GM13977 (cell line): Measurements from ENCODE around the gene AUTS2.

Experiments used
- DNase-seq: peaks from one replicate; pipeline ENCODE4 v3.0.0; 2012; ENCODE audit warnings: low spot score
- in situ Hi-C: fragments of 300-500 bp; cut with MboI; formaldehyde crosslinking; loops from one replicate; pipeline ENCODE4 v1.12.0; 2022; ENCODE audit warnings: low sequenced_read_pairs, low pct_unique_long_range_greater_than_20kb, mixed read lengths, inconsistent platforms; ENCODE audit not compliant: unreplicated experiment
- TF ChIP-seq, protein P1 (sequence below): IDR thresholded peaks from 2 replicates; pipeline ENCODE4 v1.5.1; 2012; ENCODE audit warnings: mild to moderate bottlenecking, control low read depth; ENCODE audit not compliant: insufficient read depth; ENCODE audit errors: extremely low read depth, missing control alignments

The AUTS2 gene

DNA sequence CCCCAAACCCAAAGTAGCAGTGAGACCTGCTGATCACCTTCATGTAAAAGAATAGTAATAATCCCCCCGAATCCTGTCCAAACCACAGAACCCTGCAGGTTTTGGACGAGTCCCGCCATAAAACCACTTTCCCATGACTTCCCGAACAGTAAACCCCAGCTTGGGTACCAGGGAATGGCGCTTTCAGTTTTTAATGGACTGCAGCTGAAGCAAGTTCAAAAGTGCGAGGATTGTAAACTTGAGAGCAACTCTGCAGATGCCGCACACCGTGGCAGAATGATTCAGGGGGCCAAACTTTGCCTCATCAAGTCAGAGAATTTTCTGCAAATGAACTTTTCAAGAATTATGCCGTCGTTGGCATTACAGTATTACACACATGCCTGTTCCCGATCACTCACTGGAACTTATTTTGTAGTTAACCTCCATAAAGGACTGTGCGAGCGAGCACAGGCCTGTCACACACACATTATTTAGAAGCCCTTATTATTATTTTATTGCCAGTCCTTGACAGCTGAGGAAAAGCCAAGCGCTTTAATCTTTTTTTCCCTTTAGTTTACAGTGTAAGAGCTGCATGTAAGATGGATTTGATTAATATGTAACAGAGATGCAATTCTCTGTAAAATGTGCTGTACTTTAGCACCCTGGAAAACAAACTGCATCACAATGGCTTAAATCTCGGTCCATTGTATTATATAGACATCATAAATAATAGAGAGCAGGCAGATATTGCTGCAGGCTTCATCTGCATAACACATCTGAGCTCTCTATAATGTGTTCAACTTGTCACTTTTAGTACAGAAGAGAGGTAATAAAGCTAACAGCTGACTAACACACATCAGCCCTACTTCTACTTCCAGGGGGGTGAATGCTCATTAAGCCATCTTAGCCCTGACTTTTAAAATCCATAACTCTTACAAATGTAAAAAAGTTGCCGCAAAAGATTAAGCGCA is 1040.2 kb downstream of the AUTS2 start:
- in situ Hi-C loops, result no loop called here
- TF ChIP-seq, protein P1, sequence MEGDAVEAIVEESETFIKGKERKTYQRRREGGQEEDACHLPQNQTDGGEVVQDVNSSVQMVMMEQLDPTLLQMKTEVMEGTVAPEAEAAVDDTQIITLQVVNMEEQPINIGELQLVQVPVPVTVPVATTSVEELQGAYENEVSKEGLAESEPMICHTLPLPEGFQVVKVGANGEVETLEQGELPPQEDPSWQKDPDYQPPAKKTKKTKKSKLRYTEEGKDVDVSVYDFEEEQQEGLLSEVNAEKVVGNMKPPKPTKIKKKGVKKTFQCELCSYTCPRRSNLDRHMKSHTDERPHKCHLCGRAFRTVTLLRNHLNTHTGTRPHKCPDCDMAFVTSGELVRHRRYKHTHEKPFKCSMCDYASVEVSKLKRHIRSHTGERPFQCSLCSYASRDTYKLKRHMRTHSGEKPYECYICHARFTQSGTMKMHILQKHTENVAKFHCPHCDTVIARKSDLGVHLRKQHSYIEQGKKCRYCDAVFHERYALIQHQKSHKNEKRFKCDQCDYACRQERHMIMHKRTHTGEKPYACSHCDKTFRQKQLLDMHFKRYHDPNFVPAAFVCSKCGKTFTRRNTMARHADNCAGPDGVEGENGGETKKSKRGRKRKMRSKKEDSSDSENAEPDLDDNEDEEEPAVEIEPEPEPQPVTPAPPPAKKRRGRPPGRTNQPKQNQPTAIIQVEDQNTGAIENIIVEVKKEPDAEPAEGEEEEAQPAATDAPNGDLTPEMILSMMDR, result no peak
- no peak for DNase-seq

DNA sequence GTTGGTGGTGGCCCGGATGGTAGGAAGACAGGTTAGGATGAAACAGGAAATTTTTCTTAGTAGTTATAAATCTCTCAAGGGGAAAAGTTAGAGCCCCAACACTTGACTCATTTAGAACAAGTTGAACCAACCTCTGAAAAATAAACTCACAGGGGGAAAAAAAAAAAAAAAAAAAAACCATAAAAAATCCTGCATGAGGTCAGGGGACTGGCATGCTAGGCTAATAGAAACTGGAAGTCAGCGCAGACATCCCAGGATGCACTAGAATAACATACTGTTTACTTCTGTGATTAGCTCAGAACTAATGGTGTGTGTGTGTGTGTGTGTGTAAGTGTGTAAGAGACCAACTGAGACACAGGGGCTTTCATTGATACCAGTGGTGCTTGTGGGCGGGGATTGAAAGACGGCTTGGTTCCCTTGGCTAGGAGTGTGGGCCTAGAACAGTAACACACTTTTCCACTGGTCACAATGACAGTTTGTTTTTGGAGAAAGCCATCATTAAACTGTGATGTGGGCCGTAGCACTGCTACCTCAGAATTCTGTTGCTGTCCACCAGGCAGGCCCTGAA is 1042.1 kb downstream of the AUTS2 start:
- TF ChIP-seq, protein P1, result no peak
- in situ Hi-C loops, result no loop called here
- no peak for DNase-seq

DNA sequence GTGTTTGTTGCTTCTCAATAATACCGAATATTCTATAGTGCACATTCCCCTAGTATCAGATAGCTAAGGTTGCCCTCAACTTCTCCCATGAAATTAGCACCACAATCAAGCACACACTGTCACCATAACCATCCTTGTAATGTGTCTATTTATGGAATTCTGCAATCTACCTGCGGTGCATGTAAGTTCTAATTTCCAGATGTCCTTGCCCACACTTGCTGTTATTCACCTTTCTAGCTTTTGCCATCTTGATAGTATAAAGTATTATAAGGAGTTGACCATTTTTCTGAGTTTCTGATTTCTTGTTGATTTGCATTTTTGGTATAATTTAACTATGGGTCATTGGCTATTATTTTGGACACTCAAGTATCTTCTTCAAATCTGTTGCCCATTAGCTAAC is 1043.6 kb downstream of the AUTS2 start:
- in situ Hi-C loops, result no loop called here
- TF ChIP-seq, protein P1, result no peak
- no peak for DNase-seq

DNA sequence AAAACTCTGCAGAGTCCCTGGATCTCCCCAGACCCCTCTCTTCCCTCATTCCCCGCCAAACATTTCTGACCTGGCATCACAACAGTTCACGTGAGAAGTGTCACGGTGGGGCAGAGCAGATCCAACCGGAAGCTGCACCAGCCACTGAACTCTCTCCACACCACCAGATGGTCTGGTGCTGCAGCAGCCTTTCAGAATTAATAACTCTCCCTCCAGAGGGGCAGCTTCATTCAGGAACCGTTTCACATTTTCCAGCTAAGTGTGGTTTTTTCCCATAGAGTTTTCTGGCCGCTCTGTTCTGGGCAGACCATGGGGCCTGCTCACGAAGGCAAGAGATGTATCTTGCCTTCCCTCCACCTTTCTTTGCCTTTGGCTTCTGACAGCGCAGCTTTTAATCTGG is 1047.0 kb downstream of the AUTS2 start:
- DNase-seq, result no peak
- in situ Hi-C loops, result no loop called here
- TF ChIP-seq, protein P1, result no peak

DNA sequence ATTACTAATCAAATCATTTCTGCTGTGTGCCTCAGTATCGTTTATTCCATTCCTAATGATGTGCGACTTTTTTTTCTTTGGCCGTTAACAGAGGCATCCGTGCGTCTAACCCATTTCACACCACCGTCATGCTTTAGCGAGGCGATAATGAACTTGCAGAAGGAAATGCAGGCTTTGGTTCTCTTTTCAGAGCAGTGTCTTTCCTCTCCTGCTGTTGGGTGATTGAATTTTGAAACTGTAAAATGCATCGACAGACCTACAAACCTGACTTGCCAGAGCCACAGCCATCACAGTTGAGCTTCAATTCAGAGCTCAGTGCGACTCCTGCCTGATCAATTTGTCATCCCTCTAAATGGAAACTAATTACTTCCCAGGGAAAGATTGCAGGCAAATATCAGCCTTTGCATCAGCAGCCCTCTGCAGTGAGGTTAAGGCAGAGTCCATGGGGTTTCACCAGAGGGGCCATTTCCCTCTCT is 1047.6 kb downstream of the AUTS2 start:
- DNase-seq, result no peak
- TF ChIP-seq, protein P1, result no peak
- in situ Hi-C loops, result no loop called here

- DNase-seq, result no peak
- TF ChIP-seq, protein P1, result no peak
- in situ Hi-C loops, result no loop called here
These were observed 1048.4 kb downstream of the AUTS2 start for GRCh38 chr7:70646536-70647248.
